Vagina (tissue), 2 donors: ENCODE data around the gene CPB1.

Experiments
- POLR2A ChIP-seq, 2 donors: fragments of 450-650 bp; IDR thresholded peaks; one replicate each; pipeline ENCODE4 v1.6.1; 2017; ENCODE audit warnings: antibody characterized with exemption in 2 of 2, mild to moderate bottlenecking in 2 of 2, moderate library complexity in 2 of 2
- POLR2AphosphoS5 ChIP-seq, 2 donors: sonication (generic); formaldehyde crosslinking; IDR thresholded peaks; one replicate each; pipeline ENCODE4 v1.9.0; 2017; ENCODE audit warnings: antibody characterized with exemption in 2 of 2, mild to moderate bottlenecking in 2 of 2, low read depth in 1 of 2; ENCODE audit not compliant: insufficient read depth in 1 of 2
- TF ChIP-seq, protein P1 (sequence below), 3 experiments: fragments of 450-650 bp in 2 of 3; fragments of 200-600 bp in 1 of 3; sonication (generic) in 1 of 3; IDR thresholded peaks; one replicate each; pipeline ENCODE4 v1.5.1; 2017 to 2019; ENCODE audit warnings: antibody characterized with exemption in 3 of 3, mild to moderate bottlenecking in 2 of 3, moderate library complexity in 2 of 3

DNA sequence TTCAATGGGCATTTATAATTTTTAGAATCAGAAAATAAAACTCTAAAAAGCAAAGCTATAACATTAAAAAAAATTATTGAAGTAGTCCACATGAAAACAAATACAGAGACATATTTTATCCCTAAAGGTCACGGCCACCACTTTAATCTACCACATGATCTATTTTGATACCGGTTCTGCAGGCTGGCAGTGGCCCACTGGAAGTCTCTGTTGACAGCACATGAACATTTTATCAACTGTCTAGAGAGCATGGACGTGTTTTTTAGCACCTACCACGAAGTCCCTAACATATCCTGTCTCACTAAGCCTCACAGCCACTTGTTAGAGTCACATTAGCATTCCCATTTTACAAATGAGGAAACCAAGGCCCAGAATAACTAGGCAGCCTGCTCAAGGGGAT lies 35.7 kb downstream of the CPB1 start:
- TF ChIP-seq, protein P1, sequence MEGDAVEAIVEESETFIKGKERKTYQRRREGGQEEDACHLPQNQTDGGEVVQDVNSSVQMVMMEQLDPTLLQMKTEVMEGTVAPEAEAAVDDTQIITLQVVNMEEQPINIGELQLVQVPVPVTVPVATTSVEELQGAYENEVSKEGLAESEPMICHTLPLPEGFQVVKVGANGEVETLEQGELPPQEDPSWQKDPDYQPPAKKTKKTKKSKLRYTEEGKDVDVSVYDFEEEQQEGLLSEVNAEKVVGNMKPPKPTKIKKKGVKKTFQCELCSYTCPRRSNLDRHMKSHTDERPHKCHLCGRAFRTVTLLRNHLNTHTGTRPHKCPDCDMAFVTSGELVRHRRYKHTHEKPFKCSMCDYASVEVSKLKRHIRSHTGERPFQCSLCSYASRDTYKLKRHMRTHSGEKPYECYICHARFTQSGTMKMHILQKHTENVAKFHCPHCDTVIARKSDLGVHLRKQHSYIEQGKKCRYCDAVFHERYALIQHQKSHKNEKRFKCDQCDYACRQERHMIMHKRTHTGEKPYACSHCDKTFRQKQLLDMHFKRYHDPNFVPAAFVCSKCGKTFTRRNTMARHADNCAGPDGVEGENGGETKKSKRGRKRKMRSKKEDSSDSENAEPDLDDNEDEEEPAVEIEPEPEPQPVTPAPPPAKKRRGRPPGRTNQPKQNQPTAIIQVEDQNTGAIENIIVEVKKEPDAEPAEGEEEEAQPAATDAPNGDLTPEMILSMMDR (IDR thresholded peaks at IDR 0.05): no peak
- TF ChIP-seq POLR2A (IDR thresholded peaks at IDR 0.05) (no peak), POLR2AphosphoS5 (IDR thresholded peaks at IDR 0.05; ENCODE audit: insufficient read depth in 1 of 2, low read depth in 1 of 2) (no peak)
